ENCODE data around the gene KATNBL1.

GRCh38 chr15:34109797-34110663 lies 99.9 kb downstream of the KATNBL1 start:
- TF ChIP-seq CTCF (IDR thresholded peaks at IDR 0.05) (peak; percentile 44 to 59 (median 54)), POLR2A (IDR thresholded peaks at IDR 0.05) (no peak)
